K562 (cell line): ENCODE measurements around the gene PNKD. TPM values are rescaled to one million over a fixed set of nuclear protein-coding genes. Genes with fewer than 3 reads are reported as not detected.
A peak's percentile ranks its signal among the peaks of the same experiment; 100 is the strongest.

ENCODE experiments used
- GABPB2 ChIP-seq: fragments of 250-450 bp; sonication (Bioruptor Pico); conservative IDR thresholded peaks from 2 replicates; pipeline ENCODE4 v1.5.1; 2021; ENCODE audit warnings: mild to moderate bottlenecking
- GTF2E2 ChIP-seq: fragments of 200-800 bp; sonication (Bioruptor generic); IDR thresholded peaks from 2 replicates; pipeline ENCODE4 v1.6.1; 2016; ENCODE audit warnings: missing genetic modification characterization, missing compliant biosample characterization
- SAFB2 ChIP-seq: fragments of 200-400 bp; formaldehyde crosslinking; IDR thresholded peaks from 2 replicates; pipeline ENCODE4 v1.6.1; 2018; ENCODE audit warnings: borderline replicate concordance, low read length, low read depth, moderate library complexity; ENCODE audit not compliant: severe bottlenecking
- TFAM ChIP-seq: fragments of 250-450 bp; sonication (Bioruptor Pico); conservative IDR thresholded peaks from 2 replicates; pipeline ENCODE4 v1.5.0; 2021; ENCODE audit warnings: mild to moderate bottlenecking, moderate library complexity
- U2AF2 ChIP-seq: fragments of 200-400 bp; formaldehyde crosslinking; optimal IDR thresholded peaks from 2 replicates; pipeline ENCODE3; 2017; ENCODE audit warnings: low read depth, mild to moderate bottlenecking, low read length
- ZBTB26 ChIP-seq: fragments of 450-650 bp; formaldehyde crosslinking; IDR thresholded peaks from 2 replicates; pipeline ENCODE4 v1.4.0; 2022; ENCODE audit warnings: missing genetic modification characterization
- ZBTB40 ChIP-seq, 2 experiments: fragments of 450-650 bp in 1 of 2; sonication (generic) in 1 of 2; formaldehyde crosslinking in 1 of 2; IDR thresholded peaks; 2 replicates each; pipeline versions ENCODE4 v1.7.1 to v1.9.0; 2016 to 2022; ENCODE audit warnings: inconsistent platforms in 1 of 2, mild to moderate bottlenecking in 1 of 2, missing genetic modification reagents in 1 of 2
- ZBTB43 ChIP-seq: sonication (generic); formaldehyde crosslinking; IDR thresholded peaks from 2 replicates; pipeline ENCODE4 v1.8.0; 2023; ENCODE audit warnings: mild to moderate bottlenecking, missing genetic modification reagents
- ZFP36 ChIP-seq: fragments of 150-350 bp; IDR thresholded peaks from 2 replicates; pipeline ENCODE4 v1.6.1; 2018; ENCODE audit warnings: low read length, low read depth; ENCODE audit not compliant: partially characterized antibody
- ZNF280A ChIP-seq: fragments of 450-650 bp; IDR thresholded peaks from 2 replicates; pipeline ENCODE4 v1.6.1; 2018; ENCODE audit warnings: mild to moderate bottlenecking, low read depth; ENCODE audit not compliant: partially characterized antibody
- ZNF551 ChIP-seq: fragments of 250-450 bp; sonication (Bioruptor Pico); IDR thresholded peaks from 2 replicates; pipeline ENCODE4 v1.5.0; 2021; ENCODE audit warnings: mild to moderate bottlenecking, moderate library complexity
- polyA plus RNA-seq, 8 experiments: library from polyadenylated mRNA; depleted of rRNA in 4 of 8; stranded (reverse) in 5 of 8; unstranded in 3 of 8; fragments of >200 nt; fragmentation: Nextera tagmentation in 2 of 8; fragmentation: Illumina TruSeq in 1 of 8; extraction: Ambion mirVana in 2 of 8; extraction: Trizol in 1 of 8; gene quantifications; 2 replicates each; pipeline versions ENCODE4 v1.2.1 to v1.2.3, GENCODE V29; 2011 to 2014; ENCODE audit warnings: inconsistent platforms in 1 of 8, missing spikeins in 1 of 8
- total RNA-seq, 7 experiments: library from RNA; depleted of rRNA in 6 of 7; stranded (reverse); fragments of >200 nt in 6 of 7; fragmentation: Illumina TruSeq in 2 of 7; extraction: Trizol in 2 of 7; gene quantifications; 2 replicates each; pipeline versions ENCODE4 v1.2.1 to v1.2.3, GENCODE V29; 2011 to 2021; ENCODE audit warnings: low replicate concordance in 1 of 7

PNKD gene
- total and polyA plus RNA-seq, 9 of the 15 experiments (the other 6 are each of a cell fraction or from before 2014, with no cell fraction given), result 26.0 to 105 (median 60.1) TPM

- TF ChIP-seq ZNF280A (no peak), TFAM (no peak), U2AF2 (no peak), ZBTB40 (IDR thresholded peaks at IDR 0.05) (no peak), ZBTB40 (CRISPR knock-in tag; IDR thresholded peaks at IDR 0.05) (no peak), GABPB2 (no peak), ZFP36 (no peak), ZBTB26 (CRISPR knock-in tag) (peak; percentile 36; the same call in 1 of the 2 replicates), GTF2E2 (tag) (no peak; the same call in 1 of the 2 replicates), ZNF551 (no peak), ZBTB43 (CRISPR knock-in tag) (no peak), SAFB2 (no peak)
These were observed 125.7 kb downstream of the PNKD start (continued) for GRCh38 chr2:218395826-218396687.
